GM19193 (cell line): ENCODE results near the gene PGS1.

Source experiments
- POLR2A ChIP-seq: IDR thresholded peaks from 4 replicates; pipeline ENCODE4 v1.6.1; 2011; ENCODE audit not compliant: insufficient read depth, insufficient read length; ENCODE audit errors: extremely low read depth

PGS1 gene, protein sequence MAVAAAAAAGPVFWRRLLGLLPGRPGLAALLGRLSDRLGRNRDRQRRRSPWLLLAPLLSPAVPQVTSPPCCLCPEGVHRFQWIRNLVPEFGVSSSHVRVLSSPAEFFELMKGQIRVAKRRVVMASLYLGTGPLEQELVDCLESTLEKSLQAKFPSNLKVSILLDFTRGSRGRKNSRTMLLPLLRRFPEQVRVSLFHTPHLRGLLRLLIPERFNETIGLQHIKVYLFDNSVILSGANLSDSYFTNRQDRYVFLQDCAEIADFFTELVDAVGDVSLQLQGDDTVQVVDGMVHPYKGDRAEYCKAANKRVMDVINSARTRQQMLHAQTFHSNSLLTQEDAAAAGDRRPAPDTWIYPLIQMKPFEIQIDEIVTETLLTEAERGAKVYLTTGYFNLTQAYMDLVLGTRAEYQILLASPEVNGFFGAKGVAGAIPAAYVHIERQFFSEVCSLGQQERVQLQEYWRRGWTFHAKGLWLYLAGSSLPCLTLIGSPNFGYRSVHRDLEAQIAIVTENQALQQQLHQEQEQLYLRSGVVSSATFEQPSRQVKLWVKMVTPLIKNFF

DNA sequence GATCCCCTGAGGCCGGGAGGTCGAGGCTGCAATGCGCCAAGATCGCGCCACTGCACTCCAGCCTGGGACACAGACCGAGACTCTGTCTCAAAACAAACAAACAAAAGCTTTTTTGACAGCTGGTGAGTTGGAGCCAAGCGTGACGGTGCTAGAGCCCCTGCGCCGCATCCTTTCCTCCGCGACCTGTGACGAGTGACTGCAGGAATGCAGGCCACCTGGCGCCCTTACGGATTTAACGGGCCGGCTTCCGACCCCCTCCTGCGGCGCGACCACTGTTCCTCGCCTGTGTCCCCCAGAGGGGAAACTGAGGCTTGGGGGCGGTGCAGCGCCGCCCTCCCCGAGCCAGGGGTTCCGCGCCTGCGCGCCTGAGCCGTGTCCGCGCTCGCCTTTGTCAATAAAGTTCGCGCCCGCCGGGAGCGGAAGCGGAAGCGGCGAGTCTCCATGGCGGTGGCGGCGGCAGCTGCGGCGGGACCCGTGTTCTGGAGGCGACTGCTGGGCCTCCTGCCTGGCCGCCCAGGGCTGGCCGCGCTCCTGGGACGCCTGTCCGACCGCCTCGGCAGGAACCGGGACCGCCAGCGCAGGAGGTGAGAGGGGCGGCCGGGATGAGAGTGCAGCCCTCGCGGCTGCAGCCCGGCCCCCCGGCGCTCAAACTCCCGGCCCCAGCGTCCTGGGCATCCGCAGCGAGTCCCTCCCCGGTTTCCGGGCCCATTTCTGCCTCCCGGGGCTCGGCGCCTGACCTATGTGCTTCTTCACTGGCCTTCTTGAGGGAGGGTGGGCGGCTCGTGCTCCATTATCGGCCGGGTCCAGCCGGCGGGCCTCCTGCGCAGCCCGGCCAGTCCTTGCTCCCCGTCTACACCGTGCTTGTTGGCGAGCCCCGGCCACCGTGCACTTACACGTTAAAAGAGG, at the start of gene PGS1:
TSS of gene PGS1 (plus strand) at position 425 of the 906 bp plus-strand sequence. CDS start at position 442, 17 bp downstream.
- TF ChIP-seq POLR2A, result peak; percentile 79

DNA sequence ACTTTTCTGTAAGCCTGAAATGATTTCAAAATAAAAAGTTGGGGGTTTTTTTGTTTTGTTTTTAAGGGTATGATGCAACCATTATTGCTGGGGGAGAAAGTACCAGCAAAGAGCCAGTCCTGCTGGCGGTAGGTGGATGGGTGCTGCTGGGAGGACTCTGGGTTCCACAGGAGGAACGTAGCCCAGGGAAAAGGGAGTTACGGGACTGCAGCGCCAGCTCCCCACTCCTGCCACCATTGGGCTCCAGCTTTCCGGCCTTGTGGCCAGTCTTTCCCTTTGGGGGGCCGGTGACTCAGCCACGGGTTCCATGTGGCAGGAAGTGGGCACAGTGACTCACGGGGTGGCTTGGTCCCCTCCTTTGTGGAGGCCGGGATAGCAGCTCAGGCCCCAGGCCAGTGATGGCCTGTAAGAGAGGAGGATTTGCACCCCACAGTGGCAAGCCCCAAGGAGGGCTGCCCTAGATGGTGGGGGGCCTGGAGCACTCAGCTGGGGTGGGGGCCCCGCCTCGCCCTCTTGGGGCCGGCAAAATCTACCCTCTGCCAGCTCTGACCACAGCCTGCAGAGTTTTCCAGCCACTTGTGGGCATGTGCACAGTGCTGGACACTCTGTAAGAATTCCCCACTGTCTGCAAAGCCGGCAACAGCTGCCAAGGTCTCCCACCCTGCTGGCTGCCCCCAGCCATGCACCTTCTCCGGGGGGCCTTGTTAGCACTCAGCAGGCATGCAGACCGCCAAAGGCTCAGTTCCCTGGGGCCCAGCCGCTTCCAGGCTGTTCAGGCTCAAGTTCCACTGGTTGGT, 49.0 kb upstream of the PGS1 start:
- no peak for TF ChIP-seq POLR2A

GRCh38 chr17:78330570-78331224, 47.8 kb upstream of the PGS1 start:
- no peak for TF ChIP-seq POLR2A

- TF ChIP-seq POLR2A, result no peak
These were observed 45.5 kb upstream of the PGS1 start for GRCh38 chr17:78332991-78333390.

- no peak for TF ChIP-seq POLR2A
These were observed 43.2 kb upstream of the PGS1 start for GRCh38 chr17:78335209-78335608.

GRCh38 chr17:78337244-78338109, 41.0 kb upstream of the PGS1 start:
- no peak for TF ChIP-seq POLR2A

GRCh38 chr17:78338486-78339259, 39.8 kb upstream of the PGS1 start:
- no peak for TF ChIP-seq POLR2A

GRCh38 chr17:78340183-78340955, 38.1 kb upstream of the PGS1 start:
- no peak for TF ChIP-seq POLR2A

DNA sequence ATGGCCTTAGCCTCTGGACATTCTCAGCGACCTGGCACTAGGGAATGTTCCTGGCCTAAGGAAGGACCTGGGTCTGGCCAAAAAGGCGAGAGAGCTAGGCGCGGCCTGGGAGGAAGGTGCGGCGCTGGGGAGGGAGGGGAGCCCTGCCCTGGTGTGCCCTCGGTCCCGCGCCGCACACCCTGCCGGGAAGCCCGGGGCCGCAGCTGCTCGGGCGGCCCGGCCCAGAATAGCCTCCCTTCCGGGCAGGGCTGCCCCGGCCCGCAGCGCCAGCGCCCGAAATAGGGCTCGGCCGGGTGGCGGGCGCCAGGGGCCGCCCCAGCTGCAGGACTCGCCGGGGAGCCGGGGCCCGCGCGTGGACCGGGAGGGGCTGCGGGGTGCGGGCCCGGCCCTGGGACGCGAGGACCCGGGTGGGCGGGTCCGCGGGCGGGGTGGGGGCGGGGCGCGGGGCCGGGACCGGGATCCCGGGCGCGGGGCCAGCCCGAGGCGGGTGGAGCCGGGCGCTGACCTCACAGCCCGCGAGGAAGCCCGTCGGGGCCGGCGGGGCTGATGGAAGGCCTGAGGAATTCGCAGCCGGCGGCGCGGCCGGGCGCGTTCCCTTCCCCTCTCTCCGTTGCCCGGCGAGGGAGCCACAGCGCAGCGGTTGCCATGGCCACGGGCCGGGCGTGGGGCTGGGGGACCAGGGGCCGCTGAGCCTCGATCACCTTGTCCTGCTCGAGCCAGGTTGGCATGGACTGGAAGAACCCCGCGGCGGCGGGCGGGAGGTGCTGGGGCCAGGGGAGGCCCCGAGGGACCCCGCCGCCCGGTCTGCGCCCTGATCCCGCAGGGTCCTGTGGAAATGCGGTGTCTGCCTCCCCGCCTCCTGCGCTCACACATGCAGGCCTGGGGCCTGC, 36.6 kb upstream of the PGS1 start:
- peak; percentile 35 for TF ChIP-seq POLR2A

GRCh38 chr17:78342449-78343186, 35.8 kb upstream of the PGS1 start:
- no peak for TF ChIP-seq POLR2A

DNA sequence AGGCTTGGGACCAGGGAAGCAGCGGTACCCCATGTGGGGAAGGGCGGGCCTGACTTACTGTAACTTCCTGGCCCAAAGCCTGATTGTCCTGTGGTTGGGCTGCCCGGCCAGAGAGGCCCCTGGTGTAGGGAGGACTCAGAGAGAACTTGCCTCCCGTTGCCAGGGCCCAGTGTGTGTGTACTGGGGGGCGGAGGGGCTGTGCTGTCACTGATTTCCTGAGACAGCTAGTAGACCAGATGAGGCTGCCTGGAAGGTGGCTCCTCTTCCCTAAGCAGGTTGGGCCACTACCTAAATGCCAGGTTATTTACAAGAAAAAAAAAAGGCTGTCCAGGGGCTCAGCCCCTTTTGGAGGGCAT, 35.3 kb upstream of the PGS1 start:
- TF ChIP-seq POLR2A, result no peak
